GM19035 (cell line): Measurements from ENCODE around the gene TBC1D24.

Source experiments
- ATAC-seq: cut with Tn5 transposase; IDR thresholded peaks from one replicate; pipeline ENCODE4 v1.9.1; 2021; ENCODE audit not compliant: unreplicated experiment

Gene TBC1D24

GRCh38 chr16:2514333-2515179 lies 39.6 kb downstream of the TBC1D24 start:
- ATAC-seq, result no peak

- ATAC-seq, result no peak
These were observed 40.4 kb downstream of the TBC1D24 start for GRCh38 chr16:2515180-2515851.

GRCh38 chr16:2516391-2517240 lies 41.7 kb downstream of the TBC1D24 start:
- no peak for ATAC-seq

- no peak for ATAC-seq
These were observed 43.2 kb downstream of the TBC1D24 start for GRCh38 chr16:2517954-2518605.

- ATAC-seq, result no peak
These were observed 44.1 kb downstream of the TBC1D24 start for GRCh38 chr16:2518823-2519710.

- no peak for ATAC-seq
These were observed 44.8 kb downstream of the TBC1D24 start for GRCh38 chr16:2519711-2520080.

- ATAC-seq, result peak; percentile 56
These were observed 45.3 kb downstream of the TBC1D24 start, which contains the start of gene AMDHD2 for GRCh38 chr16:2520097-2520783. AMDHD2 (plus strand) TSS chr16:2520371; CDS start chr16:2520459, 88 bp downstream.

- ATAC-seq, result peak; percentile 28
These were observed 46.0 kb downstream of the TBC1D24 start for GRCh38 chr16:2520784-2521531.

GRCh38 chr16:2523801-2524231 lies 48.9 kb downstream of the TBC1D24 start:
- no peak for ATAC-seq

GRCh38 chr16:2524339-2524938 lies 49.5 kb downstream of the TBC1D24 start:
- no peak for ATAC-seq

- no peak for ATAC-seq
These were observed 51.2 kb downstream of the TBC1D24 start for GRCh38 chr16:2526135-2526534.

- ATAC-seq, result no peak
These were observed 52.3 kb downstream of the TBC1D24 start for GRCh38 chr16:2527071-2527783.

- ATAC-seq, result no peak
These were observed 52.8 kb downstream of the TBC1D24 start for GRCh38 chr16:2527784-2528100.

- no peak for ATAC-seq
These were observed 53.5 kb downstream of the TBC1D24 start for GRCh38 chr16:2528161-2529060.

GRCh38 chr16:2529061-2529931 lies 54.4 kb downstream of the TBC1D24 start:
- ATAC-seq, result no peak
